D721Med (cell line): ENCODE measurements around the gene OTUB1.

Source experiments
- DNase-seq: peaks from one replicate; pipeline ENCODE4 v3.0.0; 2011; ENCODE audit warnings: low spot score; ENCODE audit not compliant: insufficient read length
- FAIRE-seq: peaks from 2 replicates; lab custom pipeline; 2011; peaks lifted over from hg19 to GRCh38; lab: Jason Lieb, UNC
- CTCF ChIP-seq: IDR thresholded peaks from 2 replicates; pipeline ENCODE4 v1.5.1; 2012; ENCODE audit warnings: mild to moderate bottlenecking, control low read depth; ENCODE audit not compliant: insufficient read depth; ENCODE audit errors: missing control alignments

Gene OTUB1

GRCh38 chr11:64000740-64001483 lies 14.7 kb downstream of the OTUB1 start:
- no peak for DNase-seq
- no peak for FAIRE-seq
- no peak for TF ChIP-seq CTCF

- TF ChIP-seq CTCF: no peak
- DNase-seq: no peak
- no peak for FAIRE-seq
Observed at GRCh38 chr11:64001484-64002420, 15.5 kb downstream of the OTUB1 start.

- TF ChIP-seq CTCF: no peak
- no peak for DNase-seq
- FAIRE-seq: no peak
Observed at GRCh38 chr11:64003807-64004589, 17.8 kb downstream of the OTUB1 start.

- DNase-seq (no peak), FAIRE-seq (no peak)
- no peak for TF ChIP-seq CTCF
Observed at GRCh38 chr11:64004590-64004984, 18.3 kb downstream of the OTUB1 start.

GRCh38 chr11:64005691-64006090 lies 19.5 kb downstream of the OTUB1 start:
- TF ChIP-seq CTCF: no peak
- FAIRE-seq: no peak
- no peak for DNase-seq

- FAIRE-seq: no peak
- no peak for DNase-seq
- no peak for TF ChIP-seq CTCF
Observed at GRCh38 chr11:64006398-64006797, 20.2 kb downstream of the OTUB1 start.
